Ishikawa (cell line): ENCODE data around the gene LNX2.

ENCODE experiments used
- CEBPB ChIP-seq: IDR thresholded peaks from 2 replicates; pipeline ENCODE4 v1.6.1; 2012
- CREB1 ChIP-seq: IDR thresholded peaks from 2 replicates; pipeline ENCODE4 v1.6.1; 2012; ENCODE audit warnings: low read depth
- EGR1 ChIP-seq: IDR thresholded peaks from 2 replicates; pipeline ENCODE4 v1.6.1; 2012
- EP300 ChIP-seq: IDR thresholded peaks from 2 replicates; pipeline ENCODE4 v1.6.1; 2012; ENCODE audit warnings: borderline replicate concordance
- FOXM1 ChIP-seq: IDR thresholded peaks from 2 replicates; pipeline ENCODE4 v1.6.1; 2012; ENCODE audit warnings: low read depth, borderline replicate concordance
- MAX ChIP-seq: IDR thresholded peaks from 2 replicates; pipeline ENCODE4 v1.6.1; 2012
- NFIC ChIP-seq: IDR thresholded peaks from 2 replicates; pipeline ENCODE4 v1.6.1; 2012
- RAD21 ChIP-seq: IDR thresholded peaks from 2 replicates; pipeline ENCODE4 v1.6.1; 2012; ENCODE audit warnings: low read depth
- TAF1 ChIP-seq: IDR thresholded peaks from 2 replicates; pipeline ENCODE4 v1.6.1; 2012; ENCODE audit warnings: low read depth, mild to moderate bottlenecking
- TCF12 ChIP-seq: IDR thresholded peaks from 2 replicates; pipeline ENCODE4 v1.6.1; 2012; ENCODE audit warnings: low read depth
- TEAD4 ChIP-seq: IDR thresholded peaks from 2 replicates; pipeline ENCODE4 v1.6.1; 2012
- YY1 ChIP-seq: IDR thresholded peaks from 2 replicates; pipeline ENCODE4 v1.6.1; 2012; ENCODE audit warnings: low read depth
- ZBTB7A ChIP-seq: IDR thresholded peaks from 2 replicates; pipeline ENCODE4 v1.6.1; 2012; ENCODE audit warnings: low read depth
- TF ChIP-seq, protein P1 (sequence below): IDR thresholded peaks from 2 replicates; pipeline ENCODE4 v1.6.1; 2012
- TF ChIP-seq, protein P2 (sequence below): IDR thresholded peaks from 2 replicates; pipeline ENCODE4 v1.6.1; 2012; ENCODE audit warnings: low read depth, mild to moderate bottlenecking

LNX2 gene

DNA sequence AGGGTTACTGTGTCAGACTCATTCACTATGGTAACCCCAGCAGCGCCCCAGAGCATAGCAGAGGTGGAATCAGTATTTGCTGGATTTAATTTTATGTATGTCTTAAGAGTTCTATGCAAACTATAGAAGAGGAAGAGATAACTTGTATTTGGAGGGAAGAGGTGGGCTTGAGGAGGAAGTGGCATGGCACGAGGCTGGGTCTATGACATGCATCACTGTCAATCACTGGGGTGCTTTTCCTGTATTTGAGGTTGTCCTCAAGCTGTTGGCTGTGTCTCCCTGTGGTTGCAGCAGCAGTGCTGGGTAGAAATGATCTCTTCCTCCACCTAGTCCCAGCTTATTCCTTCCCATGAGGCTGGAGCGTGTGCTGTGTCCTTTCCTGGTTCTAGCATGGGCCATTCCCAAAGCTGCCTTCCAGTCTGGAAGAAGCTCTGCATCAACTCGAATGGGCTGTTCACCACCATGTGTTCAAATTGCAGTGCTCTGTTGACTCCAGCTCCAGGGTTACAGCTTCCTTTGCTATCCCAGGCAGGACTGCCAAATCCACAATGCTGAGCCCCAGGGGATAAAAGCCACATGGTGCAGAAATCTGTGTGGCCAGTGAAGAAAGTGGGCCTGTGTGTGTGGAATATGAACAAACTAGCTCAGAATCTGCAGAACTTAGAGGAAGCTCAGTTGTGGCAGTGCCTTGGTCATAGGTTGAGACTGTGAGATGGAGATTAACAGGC, 96.8 kb downstream of the LNX2 start:
- TF ChIP-seq CEBPB (no peak), YY1 (no peak)

DNA sequence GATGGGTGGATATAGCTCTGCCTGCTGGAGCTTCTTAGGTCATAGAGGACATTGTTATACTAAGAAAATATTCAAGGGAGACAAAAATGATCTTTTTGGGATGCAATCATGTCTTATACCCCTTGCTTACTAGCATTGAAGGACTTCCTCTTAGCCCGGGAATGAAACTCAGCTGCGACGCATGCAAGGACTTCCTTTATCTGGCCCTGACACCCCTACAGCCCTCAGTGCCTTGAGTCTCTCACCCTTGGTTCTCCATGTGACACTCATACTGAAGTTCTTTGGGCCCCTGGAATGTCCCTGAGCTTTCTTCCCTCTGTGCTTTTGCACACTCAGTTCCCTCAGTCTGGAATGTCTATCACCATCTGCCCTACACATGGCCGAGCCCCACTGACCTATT, 97.5 kb downstream of the LNX2 start:
- TF ChIP-seq TAF1 (no peak), EGR1 (no peak), CEBPB (no peak), CREB1 (no peak), RAD21 (no peak), TCF12 (no peak), ZBTB7A (no peak), NFIC (no peak), FOXM1 (no peak)
- TF ChIP-seq, protein P1, sequence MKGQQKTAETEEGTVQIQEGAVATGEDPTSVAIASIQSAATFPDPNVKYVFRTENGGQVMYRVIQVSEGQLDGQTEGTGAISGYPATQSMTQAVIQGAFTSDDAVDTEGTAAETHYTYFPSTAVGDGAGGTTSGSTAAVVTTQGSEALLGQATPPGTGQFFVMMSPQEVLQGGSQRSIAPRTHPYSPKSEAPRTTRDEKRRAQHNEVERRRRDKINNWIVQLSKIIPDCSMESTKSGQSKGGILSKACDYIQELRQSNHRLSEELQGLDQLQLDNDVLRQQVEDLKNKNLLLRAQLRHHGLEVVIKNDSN, result no peak
- TF ChIP-seq, protein P2, sequence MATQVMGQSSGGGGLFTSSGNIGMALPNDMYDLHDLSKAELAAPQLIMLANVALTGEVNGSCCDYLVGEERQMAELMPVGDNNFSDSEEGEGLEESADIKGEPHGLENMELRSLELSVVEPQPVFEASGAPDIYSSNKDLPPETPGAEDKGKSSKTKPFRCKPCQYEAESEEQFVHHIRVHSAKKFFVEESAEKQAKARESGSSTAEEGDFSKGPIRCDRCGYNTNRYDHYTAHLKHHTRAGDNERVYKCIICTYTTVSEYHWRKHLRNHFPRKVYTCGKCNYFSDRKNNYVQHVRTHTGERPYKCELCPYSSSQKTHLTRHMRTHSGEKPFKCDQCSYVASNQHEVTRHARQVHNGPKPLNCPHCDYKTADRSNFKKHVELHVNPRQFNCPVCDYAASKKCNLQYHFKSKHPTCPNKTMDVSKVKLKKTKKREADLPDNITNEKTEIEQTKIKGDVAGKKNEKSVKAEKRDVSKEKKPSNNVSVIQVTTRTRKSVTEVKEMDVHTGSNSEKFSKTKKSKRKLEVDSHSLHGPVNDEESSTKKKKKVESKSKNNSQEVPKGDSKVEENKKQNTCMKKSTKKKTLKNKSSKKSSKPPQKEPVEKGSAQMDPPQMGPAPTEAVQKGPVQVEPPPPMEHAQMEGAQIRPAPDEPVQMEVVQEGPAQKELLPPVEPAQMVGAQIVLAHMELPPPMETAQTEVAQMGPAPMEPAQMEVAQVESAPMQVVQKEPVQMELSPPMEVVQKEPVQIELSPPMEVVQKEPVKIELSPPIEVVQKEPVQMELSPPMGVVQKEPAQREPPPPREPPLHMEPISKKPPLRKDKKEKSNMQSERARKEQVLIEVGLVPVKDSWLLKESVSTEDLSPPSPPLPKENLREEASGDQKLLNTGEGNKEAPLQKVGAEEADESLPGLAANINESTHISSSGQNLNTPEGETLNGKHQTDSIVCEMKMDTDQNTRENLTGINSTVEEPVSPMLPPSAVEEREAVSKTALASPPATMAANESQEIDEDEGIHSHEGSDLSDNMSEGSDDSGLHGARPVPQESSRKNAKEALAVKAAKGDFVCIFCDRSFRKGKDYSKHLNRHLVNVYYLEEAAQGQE, result no peak

DNA sequence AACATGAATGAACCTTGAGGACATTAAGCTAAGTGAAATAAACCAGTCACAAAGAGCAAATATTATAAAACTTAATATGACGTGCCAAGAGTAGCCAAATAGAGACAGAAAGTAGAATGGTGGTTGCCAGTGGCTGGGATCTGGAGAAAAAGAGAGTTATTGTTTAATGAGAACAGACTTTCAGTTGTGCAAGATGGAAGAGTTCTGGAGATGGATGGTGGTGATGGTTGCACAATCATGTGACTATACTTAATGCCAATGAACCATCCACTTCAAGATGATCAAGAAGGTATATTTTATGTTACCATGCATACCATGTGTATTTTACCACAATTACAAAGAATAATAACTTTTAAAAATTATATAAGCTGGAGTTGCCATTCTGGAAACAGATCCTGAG, 104.2 kb downstream of the LNX2 start:
- TF ChIP-seq TEAD4 (no peak), FOXM1 (no peak), EP300 (no peak), TAF1 (no peak), TCF12 (no peak), RAD21 (no peak), ZBTB7A (no peak), CREB1 (no peak), CEBPB (no peak), NFIC (no peak), MAX (no peak), YY1 (no peak), EGR1 (no peak)
- TF ChIP-seq, protein P2, result no peak
- TF ChIP-seq, protein P1, result no peak

- TF ChIP-seq EGR1, result no peak
- TF ChIP-seq FOXM1, result no peak
- TF ChIP-seq YY1, result no peak
- TF ChIP-seq CEBPB, result no peak
- TF ChIP-seq, protein P1, result no peak
- no peak for TF ChIP-seq ZBTB7A
- TF ChIP-seq CREB1, result no peak
- no peak for TF ChIP-seq NFIC
- no peak for TF ChIP-seq EP300
- no peak for TF ChIP-seq TEAD4
- TF ChIP-seq, protein P2, result no peak
- no peak for TF ChIP-seq RAD21
- no peak for TF ChIP-seq MAX
Measured at GRCh38 chr13:27510082-27510481, 110.2 kb downstream of the LNX2 start.
